ENCODE results near the gene ZNF618. TPM values are rescaled to one million over a fixed set of nuclear protein-coding genes. Genes with fewer than 3 reads are reported as not detected.

Gene ZNF618
- 10 to 100 TPM in 5 of 7 donors, 1 to 10 TPM in 2; 8.2 to 28.9 (median 22.0) TPM for total RNA-seq
- polyA plus RNA-seq, result 10 to 100 TPM in 1 of 2 donors, 1 to 10 TPM in 1; 9.4 to 12.0 TPM
- long read RNA-seq, donor 1, full-length matches to known transcripts, result 10 of 88 reads
- long read RNA-seq, donor 1, partial matches to known transcripts, result 23 of 88 reads
- long read RNA-seq, donor 1, other reads (novel, unspliced or antisense), result 55 of 88 reads
- long read RNA-seq, donor 2, partial matches to known transcripts, result 0 of 1 reads
- long read RNA-seq, donor 2, other reads (novel, unspliced or antisense), result 0 of 1 reads
- long read RNA-seq, donor 3, full-length matches to known transcripts, result 1 of 13 reads
- long read RNA-seq, donor 3, partial matches to known transcripts, result 0 of 13 reads
- long read RNA-seq, donor 3, other reads (novel, unspliced or antisense), result 12 of 13 reads

DNA sequence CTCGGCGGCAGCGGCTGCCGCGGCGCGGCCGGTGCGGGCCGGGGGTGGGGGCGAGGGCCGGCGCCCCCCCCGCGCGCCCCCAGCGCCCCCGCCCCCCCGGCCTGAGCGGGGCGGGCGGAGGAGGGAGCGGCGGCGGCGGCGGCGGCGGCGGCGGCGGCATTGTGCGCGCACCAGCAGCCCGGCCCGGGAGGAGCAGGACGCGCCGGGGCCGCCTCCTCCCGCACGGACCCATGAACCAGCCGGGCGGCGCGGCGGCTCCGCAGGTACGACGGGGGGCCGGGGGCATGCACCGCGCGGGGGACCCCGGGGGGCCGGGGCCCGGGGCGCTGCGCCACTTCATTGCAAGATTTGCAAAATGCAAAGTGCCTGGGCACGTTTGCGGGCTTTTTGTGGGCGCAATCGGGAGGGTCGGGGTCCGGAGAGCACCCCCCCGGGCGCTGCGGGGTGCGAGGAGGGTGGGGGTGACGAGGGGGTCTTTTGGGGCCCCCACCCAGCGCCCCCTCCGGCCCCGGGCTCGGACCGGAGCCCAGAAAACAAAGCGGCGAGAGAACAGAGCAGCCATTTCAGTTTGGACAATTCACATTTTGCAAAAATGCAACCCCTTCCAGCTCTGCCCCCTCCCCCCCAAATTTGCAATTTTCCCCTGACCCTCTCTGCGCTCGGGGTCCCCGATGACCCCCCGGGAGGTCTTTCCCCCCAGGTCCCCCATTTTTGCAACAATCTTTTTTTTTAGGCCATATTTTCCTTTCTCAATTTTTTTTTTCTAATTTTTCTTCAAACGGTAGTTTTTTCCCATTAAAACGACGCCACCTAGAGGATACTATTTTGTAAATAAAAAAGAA lies at the start of gene ZNF618:
ZNF618 (plus strand) TSS at position 159 of the 842 bp plus-strand sequence; CDS start at position 231, 72 bp downstream.
- intact Hi-C loops (cut with DNase I), result loop anchor here (5.0 to 10.0 kb wide), 2 partner anchors 69 to 72 kb away; no protein-coding TSS in a partner anchor
- H3K36me3 ChIP-seq, result no peaks in the 10 kb centered on the region
- 1 to 2% (median 1%) methylated on average over 30 to 78 of the region's 84 CpGs for WGBS, 3 donors
- H3K27ac ChIP-seq, result peak within 1 kb of the TSS; percentile 69 to 90
- peaks cover 10% of the 10 kb centered on the region for H3K4me1 ChIP-seq (ENCODE audit: insufficient read depth)
- H3K4me3 ChIP-seq, result peak within 1 kb of the TSS; percentile 96
- no peaks in the 10 kb centered on the region for H3K27me3 ChIP-seq
- no peak for TF ChIP-seq EP300 (IDR thresholded peaks at IDR 0.05)
- TF ChIP-seq CTCF (IDR thresholded peaks at IDR 0.05), result peak in 2 of 3 donors; percentile 12 to 21
- TF ChIP-seq POLR2A (IDR thresholded peaks at IDR 0.05), result no peak
- DNase-seq, result peak in 4 of 5 donors; percentile 23 to 64 (median 58)
- no peaks in the 10 kb centered on the region for H3K9me3 ChIP-seq

DNA sequence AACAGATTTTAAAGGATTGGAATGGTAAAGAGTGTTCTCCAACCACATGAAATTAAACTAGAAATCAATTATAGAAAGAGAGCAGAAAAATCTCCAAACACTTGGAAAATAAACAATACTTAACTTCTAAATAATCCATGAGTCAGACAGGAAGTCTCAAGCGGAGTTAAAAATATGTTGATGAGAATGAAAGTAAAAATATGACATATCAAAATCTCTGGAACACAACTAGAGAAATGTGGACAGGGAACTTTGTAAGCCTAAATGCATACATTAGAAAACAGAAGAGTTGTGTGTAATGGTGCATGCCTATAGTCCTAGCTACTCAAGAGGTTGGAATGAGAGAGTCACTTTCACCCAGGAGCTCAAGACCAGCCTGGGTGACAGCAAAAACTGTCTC lies 47.9 kb upstream of the ZNF618 start:
- no peaks in the 10 kb centered on the region for H3K27me3 ChIP-seq
- no peaks in the 10 kb centered on the region for H3K4me1 ChIP-seq (ENCODE audit: insufficient read depth)
- DNase-seq, result no peak
- WGBS, 3 donors, result 3 to 23% (median 6%) methylated on average over 1 of the region's 1 CpG
- TF ChIP-seq POLR2A (IDR thresholded peaks at IDR 0.05), result no peak
- TF ChIP-seq EP300 (IDR thresholded peaks at IDR 0.05), result no peak
- no peak overlapping the region for H3K4me3 ChIP-seq
- intact Hi-C loops (cut with DNase I), result no loop called here
- no peak overlapping the region for H3K27ac ChIP-seq
- no peaks in the 10 kb centered on the region for H3K36me3 ChIP-seq
- H3K9me3 ChIP-seq, result no peaks in the 10 kb centered on the region

GRCh38 chr9:113837334-113837733 lies 38.8 kb upstream of the ZNF618 start:
- no peak for DNase-seq
- H3K27ac ChIP-seq, result no peak overlapping the region
- H3K4me3 ChIP-seq, result no peak overlapping the region
- H3K4me1 ChIP-seq (ENCODE audit: insufficient read depth), result no peaks in the 10 kb centered on the region
- WGBS, 3 donors, result 76 to 96% (median 95%) methylated on average over 3 of the region's 3 CpGs
- H3K27me3 ChIP-seq, result no peaks in the 10 kb centered on the region
- no peaks in the 10 kb centered on the region for H3K36me3 ChIP-seq
- TF ChIP-seq POLR2A (IDR thresholded peaks at IDR 0.05) (no peak), EP300 (IDR thresholded peaks at IDR 0.05) (no peak), CTCF (IDR thresholded peaks at IDR 0.05) (no peak)
- H3K9me3 ChIP-seq, result no peaks in the 10 kb centered on the region
- intact Hi-C loops (cut with DNase I), result no loop called here

DNA sequence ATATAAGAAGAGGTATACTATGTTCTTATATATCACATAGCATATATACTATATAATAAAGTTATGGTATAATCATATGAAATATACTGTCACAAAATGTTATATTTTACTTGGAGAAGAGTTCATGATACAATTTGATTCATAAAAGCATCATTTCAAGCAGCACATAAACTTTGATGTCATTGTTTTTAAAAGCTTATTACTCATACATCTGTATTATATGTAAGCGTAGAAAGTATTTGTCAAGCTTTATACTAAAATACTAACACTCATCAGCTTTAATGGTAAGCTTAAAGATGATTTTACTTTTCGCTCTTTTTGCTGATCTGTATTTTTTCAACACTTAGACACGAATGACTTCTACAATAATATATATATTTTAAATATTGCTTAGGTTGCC lies 34.0 kb upstream of the ZNF618 start:
- Histone ChIP-seq H3K36me3 (no peaks in the 10 kb centered on the region), H3K4me3 (no peak overlapping the region), H3K27me3 (no peaks in the 10 kb centered on the region), H3K9me3 (no peaks in the 10 kb centered on the region), H3K27ac (no peak overlapping the region), H3K4me1 (ENCODE audit: insufficient read depth) (no peaks in the 10 kb centered on the region)
- 85 to 91% (median 90%) methylated on average over 3 of the region's 3 CpGs for WGBS, 3 donors
- intact Hi-C loops (cut with DNase I), result no loop called here
- no peak for DNase-seq
- TF ChIP-seq EP300 (IDR thresholded peaks at IDR 0.05) (no peak), CTCF (IDR thresholded peaks at IDR 0.05) (no peak), POLR2A (IDR thresholded peaks at IDR 0.05) (no peak)

Data from ovary (tissue), 10 donors.